Trophoblast cell (in vitro differentiated cells and primary cell): Measurements from ENCODE around the gene ERCC6.

Experiments used
- DNase-seq, 2 donors: peaks; one replicate each; pipeline ENCODE4 v3.0.0-alpha.2; 2016
- H2AFZ ChIP-seq: 2 replicates; pipeline ENCODE4 v1.6.1; 2013; ENCODE audit warnings: low read length, moderate library complexity, mild to moderate bottlenecking; ENCODE audit not compliant: insufficient read depth, poor library complexity
- H2AK5ac ChIP-seq: 2 replicates; pipeline ENCODE4 v1.6.1; 2013; ENCODE audit warnings: mild to moderate bottlenecking, low read length
- H2BK120ac ChIP-seq: 2 replicates; pipeline ENCODE4 v1.6.1; 2013; ENCODE audit warnings: low read length, mild to moderate bottlenecking, moderate library complexity; ENCODE audit not compliant: insufficient read depth, poor library complexity
- H2BK12ac ChIP-seq: 2 replicates; pipeline ENCODE4 v1.6.1; 2013; ENCODE audit warnings: mild to moderate bottlenecking, low read length, moderate library complexity
- H2BK5ac ChIP-seq: 2 replicates; pipeline ENCODE4 v1.6.1; 2013; ENCODE audit warnings: low read length, low read depth, moderate library complexity, mild to moderate bottlenecking; ENCODE audit not compliant: poor library complexity
- H3K14ac ChIP-seq: 2 replicates; pipeline ENCODE4 v1.6.1; 2013; ENCODE audit warnings: mild to moderate bottlenecking, low read length
- H3K18ac ChIP-seq: 2 replicates; pipeline ENCODE4 v1.6.1; 2013; ENCODE audit warnings: mild to moderate bottlenecking, low read length
- H3K23ac ChIP-seq: 2 replicates; pipeline ENCODE4 v1.6.1; 2013; ENCODE audit warnings: low read length
- H3K27ac ChIP-seq: 2 replicates; pipeline ENCODE4 v1.5.1; 2013; ENCODE audit warnings: low read depth, mild to moderate bottlenecking, inconsistent platforms, low read length, moderate library complexity
- H3K27me3 ChIP-seq: 2 replicates; pipeline ENCODE4 v1.6.1; 2013; ENCODE audit warnings: inconsistent platforms, mild to moderate bottlenecking, low read length, moderate library complexity; ENCODE audit not compliant: insufficient read depth
- H3K36me3 ChIP-seq, 2 experiments: 1 replicate in 1 of 2; 2 replicates in 1 of 2; pipeline ENCODE4 v1.6.1; 2013; ENCODE audit warnings: low read length in 2 of 2, mild to moderate bottlenecking in 2 of 2, moderate library complexity in 1 of 2; ENCODE audit not compliant: insufficient read depth in 2 of 2, control insufficient read depth in 1 of 2
- H3K4ac ChIP-seq: 2 replicates; pipeline ENCODE4 v1.6.1; 2013; ENCODE audit warnings: low read depth, mild to moderate bottlenecking, low read length, moderate library complexity
- H3K4me1 ChIP-seq, 2 experiments: 1 replicate in 1 of 2; 2 replicates in 1 of 2; pipeline ENCODE4 v1.6.1; 2013; ENCODE audit warnings: low read length in 2 of 2, mild to moderate bottlenecking in 2 of 2, moderate library complexity in 1 of 2; ENCODE audit not compliant: insufficient read depth in 2 of 2, control insufficient read depth in 1 of 2
- H3K4me2 ChIP-seq: 2 replicates; pipeline ENCODE4 v1.6.1; 2013; ENCODE audit warnings: inconsistent platforms, mild to moderate bottlenecking, low read length, moderate library complexity
- H3K4me3 ChIP-seq: 2 replicates; pipeline ENCODE4 v1.5.1; 2013; ENCODE audit warnings: mild to moderate bottlenecking, low read depth, low read length, inconsistent platforms
- H3K79me1 ChIP-seq: one replicate; pipeline ENCODE4 v1.6.1; 2013; ENCODE audit warnings: low read length
- H3K79me2 ChIP-seq: 2 replicates; pipeline ENCODE4 v1.6.1; 2013; ENCODE audit warnings: low read length, mild to moderate bottlenecking; ENCODE audit not compliant: control insufficient read depth, insufficient read depth, poor library complexity
- H3K9ac ChIP-seq: 2 replicates; pipeline ENCODE4 v1.6.1; 2013; ENCODE audit warnings: mild to moderate bottlenecking, low read length
- H3K9me3 ChIP-seq: 2 replicates; pipeline ENCODE4 v1.6.1; 2013; ENCODE audit warnings: low read depth, mild to moderate bottlenecking, control low read depth, inconsistent platforms, low read length; ENCODE audit not compliant: insufficient read depth
- H4K12ac ChIP-seq: 2 replicates; pipeline ENCODE4 v1.6.1; 2013; ENCODE audit warnings: low read depth, mild to moderate bottlenecking, low read length, moderate library complexity
- H4K8ac ChIP-seq: 2 replicates; pipeline ENCODE4 v1.6.1; 2013; ENCODE audit warnings: low read depth, mild to moderate bottlenecking, low read length, moderate library complexity
- H4K91ac ChIP-seq: one replicate; pipeline ENCODE4 v1.6.1; 2013; ENCODE audit warnings: low read depth, mild to moderate bottlenecking, low read length, moderate library complexity
- WGBS: extraction: QIAGEN DNeasy Blood & Tissue Kit; methylation state at CpG from one replicate; pipeline ENCODE4 v1.1.7; 2013; ENCODE audit warnings: missing lambda C conversion rate; ENCODE audit not compliant: insufficient read length, insufficient coverage; ENCODE audit errors: extremely low coverage; 5-methylcytosine and 5-hydroxymethylcytosine counted together

Gene ERCC6

DNA sequence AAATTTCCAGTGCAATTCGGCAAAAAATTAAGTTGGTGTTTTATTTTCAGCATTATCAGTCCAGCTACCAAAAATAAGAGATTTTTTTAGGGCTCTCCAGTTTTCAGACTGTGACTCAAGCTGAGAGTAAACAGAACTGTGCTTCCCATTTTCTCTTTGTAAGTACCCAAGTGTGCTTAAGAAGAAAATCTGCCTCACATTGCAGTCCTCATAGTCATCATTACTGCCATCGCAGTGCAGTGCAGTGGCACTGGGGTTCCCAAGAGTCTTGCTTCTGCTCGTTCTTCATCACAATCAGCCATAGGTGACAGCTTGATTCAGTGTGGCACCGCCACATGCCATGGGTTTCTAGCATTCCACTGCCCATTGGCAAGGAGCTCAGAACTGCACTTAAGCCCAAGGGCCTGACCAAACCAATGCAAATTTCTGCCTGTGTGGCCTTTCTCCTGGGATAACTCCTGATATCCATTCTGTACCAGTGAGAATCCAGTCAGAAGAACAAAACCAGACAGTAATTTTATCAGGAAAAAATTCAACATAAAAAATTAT, 25.6 kb upstream of the ERCC6 start:
- Histone ChIP-seq H2AFZ (no peak overlapping the region), H3K4me1 (peaks cover 4 to 9% of the 10 kb centered on the region in 2 experiments), H3K14ac (no peak overlapping the region), H4K12ac (no peak overlapping the region), H4K91ac (no peak overlapping the region), H2AK5ac (no peak overlapping the region), H2BK12ac (no peak overlapping the region), H4K8ac (no peak overlapping the region), H3K23ac (peak overlapping the region; percentile 78), H3K79me2 (no peaks in the 10 kb centered on the region), H3K36me3 (no peaks in the 10 kb centered on the region), H3K18ac (no peak overlapping the region), H3K4me2 (no peak overlapping the region), H3K79me1 (no peaks in the 10 kb centered on the region), H3K9ac (no peak overlapping the region), H2BK120ac (no peak overlapping the region), H3K27me3 (no peaks in the 10 kb centered on the region), H3K4me3 (no peak overlapping the region), H3K27ac (no peak overlapping the region), H3K4ac (no peak overlapping the region), H3K9me3 (peaks cover 4% of the 10 kb centered on the region), H2BK5ac (no peak overlapping the region)
- no CpG with 5 or more reads among the region's 4 CpGs for WGBS
- DNase-seq = no peak

DNA sequence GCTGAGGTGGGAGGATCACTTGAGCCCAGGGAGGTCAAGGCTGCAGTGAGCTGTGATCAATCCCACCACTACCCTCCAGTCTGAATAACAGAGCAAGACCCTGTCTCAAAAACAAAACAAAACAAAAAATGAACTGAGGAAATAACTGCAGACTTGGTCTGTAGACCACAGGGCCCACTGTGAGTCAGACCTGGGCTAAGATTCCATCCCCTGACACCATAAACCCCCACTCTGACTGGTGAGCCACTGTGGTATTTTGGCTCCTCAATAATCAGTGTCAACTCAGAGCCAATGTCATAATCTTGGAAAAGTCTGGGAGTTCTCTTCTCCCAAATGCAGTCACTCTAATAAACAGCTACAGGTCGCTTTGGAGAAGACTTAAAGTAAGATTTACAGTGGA, 24.0 kb upstream of the ERCC6 start:
- H2AFZ ChIP-seq = no peak overlapping the region

DNA sequence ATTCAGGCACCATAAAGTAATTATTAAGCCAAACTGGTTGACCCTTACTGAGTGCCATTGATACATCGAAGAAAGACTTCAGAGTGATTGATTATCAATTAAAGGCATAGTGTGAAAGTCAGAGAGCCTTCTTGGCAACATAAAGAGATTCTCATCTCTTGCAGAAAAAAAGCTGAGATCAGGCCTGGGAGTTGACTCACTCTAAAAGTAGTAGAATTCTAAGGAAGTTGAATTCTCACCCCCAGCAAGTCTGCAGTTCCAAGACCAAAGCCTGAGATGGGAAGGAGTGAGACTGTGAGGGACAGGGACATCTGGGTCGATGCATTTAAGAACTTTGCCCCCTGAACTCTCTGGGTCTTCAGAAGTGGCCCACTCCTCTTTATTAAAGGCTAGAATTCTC, 21.6 kb upstream of the ERCC6 start:
- no peaks in the 10 kb centered on the region for H3K27me3 ChIP-seq
- H3K18ac ChIP-seq = no peak overlapping the region
- no peak overlapping the region for H3K14ac ChIP-seq
- no peak for DNase-seq
- no peak overlapping the region for H2BK12ac ChIP-seq
- WGBS = no CpG with 5 or more reads among the region's 2 CpGs
- no peaks in the 10 kb centered on the region for H3K36me3 ChIP-seq
- no peaks in the 10 kb centered on the region for H3K79me2 ChIP-seq
- H3K4me2 ChIP-seq = no peak overlapping the region
- no peak overlapping the region for H3K4me3 ChIP-seq
- H2BK5ac ChIP-seq = no peak overlapping the region
- peak overlapping the region; percentile 26 for H3K27ac ChIP-seq
- H2AK5ac ChIP-seq = no peak overlapping the region
- no peak overlapping the region for H3K23ac ChIP-seq
- H3K9ac ChIP-seq = no peak overlapping the region
- peaks cover 7 to 11% of the 10 kb centered on the region in 2 experiments for H3K4me1 ChIP-seq
- H2AFZ ChIP-seq = no peak overlapping the region
- no peak overlapping the region for H4K8ac ChIP-seq
- H4K12ac ChIP-seq = no peak overlapping the region
- H3K79me1 ChIP-seq = peaks cover 2% of the 10 kb centered on the region
- no peak overlapping the region for H2BK120ac ChIP-seq
- H3K4ac ChIP-seq = no peak overlapping the region
- H3K9me3 ChIP-seq = peaks cover 2% of the 10 kb centered on the region
- no peak overlapping the region for H4K91ac ChIP-seq

More for the DNA sequence above, 24.0 kb upstream of the ERCC6 start:
- Histone ChIP-seq H3K79me1 (peaks cover 2% of the 10 kb centered on the region), H3K9me3 (peaks cover 2% of the 10 kb centered on the region), H2BK12ac (no peak overlapping the region), H3K79me2 (no peaks in the 10 kb centered on the region), H3K4me1 (peaks cover 7 to 11% of the 10 kb centered on the region in 2 experiments), H3K18ac (no peak overlapping the region), H3K4me2 (no peak overlapping the region), H3K23ac (no peak overlapping the region), H2BK5ac (no peak overlapping the region), H3K9ac (no peak overlapping the region), H4K91ac (no peak overlapping the region), H3K36me3 (no peaks in the 10 kb centered on the region), H4K12ac (no peak overlapping the region), H3K4ac (no peak overlapping the region), H2AK5ac (no peak overlapping the region), H2BK120ac (no peak overlapping the region), H3K27ac (no peak overlapping the region), H3K27me3 (no peaks in the 10 kb centered on the region), H3K14ac (no peak overlapping the region), H4K8ac (no peak overlapping the region), H3K4me3 (no peak overlapping the region)
- DNase-seq = no peak
- no CpG with 5 or more reads among the region's 1 CpG for WGBS

DNA sequence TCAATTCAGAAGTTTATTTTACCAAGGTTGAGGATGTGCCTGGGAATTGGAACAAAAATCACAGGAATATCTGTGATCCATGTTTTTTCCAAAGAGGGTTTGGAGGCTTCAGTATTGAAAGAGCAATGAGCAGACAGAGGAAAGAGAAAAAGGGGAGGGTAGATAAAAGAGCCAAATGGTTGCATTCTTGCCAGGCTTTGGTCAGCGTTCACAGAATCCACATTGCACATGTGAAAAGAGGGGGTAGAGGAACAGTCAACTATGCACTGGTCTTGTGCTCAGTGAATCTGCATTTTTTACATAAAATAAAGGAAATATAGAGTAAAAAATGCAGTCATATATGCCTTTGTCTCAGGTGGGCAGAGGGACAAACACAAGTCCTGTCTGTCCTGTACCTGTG, 20.6 kb upstream of the ERCC6 start:
- Histone ChIP-seq H4K91ac (no peak overlapping the region), H3K79me2 (no peaks in the 10 kb centered on the region), H3K36me3 (no peaks in the 10 kb centered on the region), H3K27me3 (no peaks in the 10 kb centered on the region), H3K9me3 (no peaks in the 10 kb centered on the region), H3K79me1 (peaks cover 2% of the 10 kb centered on the region), H3K23ac (no peak overlapping the region), H2AK5ac (no peak overlapping the region), H3K4me3 (no peak overlapping the region), H2BK12ac (no peak overlapping the region), H4K12ac (no peak overlapping the region), H2AFZ (no peak overlapping the region), H2BK120ac (no peak overlapping the region), H3K27ac (no peak overlapping the region), H2BK5ac (no peak overlapping the region), H3K4me1 (peaks cover 7 to 11% of the 10 kb centered on the region in 2 experiments), H3K4me2 (no peak overlapping the region), H3K4ac (no peak overlapping the region), H3K9ac (no peak overlapping the region), H3K14ac (no peak overlapping the region), H3K18ac (no peak overlapping the region), H4K8ac (no peak overlapping the region)
- WGBS = no CpG with 5 or more reads among the region's 1 CpG
- no peak for DNase-seq
